ENCODE measurements around the gene ERC1.

DNA sequence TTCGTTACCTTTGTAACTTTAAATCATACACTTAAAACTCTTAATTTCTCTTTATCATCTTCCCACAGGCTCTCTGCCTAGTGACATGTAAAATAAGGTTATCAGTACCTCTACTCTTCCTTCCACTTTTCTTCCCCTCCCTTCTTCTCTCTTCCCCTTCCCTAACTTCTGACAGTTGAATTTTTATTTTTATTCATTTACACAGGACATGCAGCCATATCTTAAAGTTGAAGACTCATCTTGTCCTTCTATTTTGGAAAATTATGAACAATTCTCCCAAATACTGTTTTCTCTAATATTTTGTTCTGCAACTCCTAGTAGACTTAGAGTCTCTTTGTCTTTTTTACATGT lies 339.4 kb downstream of the ERC1 start:
- TF ChIP-seq, protein P1, sequence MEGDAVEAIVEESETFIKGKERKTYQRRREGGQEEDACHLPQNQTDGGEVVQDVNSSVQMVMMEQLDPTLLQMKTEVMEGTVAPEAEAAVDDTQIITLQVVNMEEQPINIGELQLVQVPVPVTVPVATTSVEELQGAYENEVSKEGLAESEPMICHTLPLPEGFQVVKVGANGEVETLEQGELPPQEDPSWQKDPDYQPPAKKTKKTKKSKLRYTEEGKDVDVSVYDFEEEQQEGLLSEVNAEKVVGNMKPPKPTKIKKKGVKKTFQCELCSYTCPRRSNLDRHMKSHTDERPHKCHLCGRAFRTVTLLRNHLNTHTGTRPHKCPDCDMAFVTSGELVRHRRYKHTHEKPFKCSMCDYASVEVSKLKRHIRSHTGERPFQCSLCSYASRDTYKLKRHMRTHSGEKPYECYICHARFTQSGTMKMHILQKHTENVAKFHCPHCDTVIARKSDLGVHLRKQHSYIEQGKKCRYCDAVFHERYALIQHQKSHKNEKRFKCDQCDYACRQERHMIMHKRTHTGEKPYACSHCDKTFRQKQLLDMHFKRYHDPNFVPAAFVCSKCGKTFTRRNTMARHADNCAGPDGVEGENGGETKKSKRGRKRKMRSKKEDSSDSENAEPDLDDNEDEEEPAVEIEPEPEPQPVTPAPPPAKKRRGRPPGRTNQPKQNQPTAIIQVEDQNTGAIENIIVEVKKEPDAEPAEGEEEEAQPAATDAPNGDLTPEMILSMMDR (IDR thresholded peaks at IDR 0.05): no peak
- TF ChIP-seq EP300 (IDR thresholded peaks at IDR 0.05): no peak
